GM20000 (cell line): ENCODE results near the gene EPC2.
"Not testable (repeated sequence)": the region's sequence is repeated elsewhere in the genome, so short reads cannot be mapped to it uniquely, and the experiment has no call there.

Experiments
- DNase-seq: peaks from one replicate; pipeline ENCODE4 v3.0.0; 2012; ENCODE audit warnings: low spot score
- CTCF ChIP-seq: IDR thresholded peaks from 2 replicates; pipeline ENCODE4 v1.5.1; 2012; ENCODE audit warnings: mild to moderate bottlenecking, control low read depth; ENCODE audit errors: extremely low read depth, missing control alignments

The EPC2 gene

GRCh38 chr2:148680462-148680861 lies 35.9 kb downstream of the EPC2 start:
- no peak for DNase-seq
- TF ChIP-seq CTCF = no peak

GRCh38 chr2:148681443-148681842 lies 36.9 kb downstream of the EPC2 start:
- TF ChIP-seq CTCF = no peak
- no peak for DNase-seq

- not testable (repeated sequence) for DNase-seq
These were observed 37.3 kb downstream of the EPC2 start for GRCh38 chr2:148681862-148682261.

- no peak for TF ChIP-seq CTCF
These were observed 40.0 kb downstream of the EPC2 start for GRCh38 chr2:148684507-148684906.

GRCh38 chr2:148687543-148687942 lies 43.0 kb downstream of the EPC2 start:
- no peak for DNase-seq
- TF ChIP-seq CTCF = no peak

More at GRCh38 chr2:148684507-148684906, 40.0 kb downstream of the EPC2 start:
- no peak for DNase-seq

- DNase-seq = not testable (repeated sequence)
These were observed 43.5 kb downstream of the EPC2 start for GRCh38 chr2:148688011-148688410.

- no peak for DNase-seq
These were observed 52.4 kb downstream of the EPC2 start for GRCh38 chr2:148696985-148697384.

GRCh38 chr2:148699830-148700229 lies 55.3 kb downstream of the EPC2 start:
- DNase-seq = no peak
- TF ChIP-seq CTCF = no peak

More at GRCh38 chr2:148696985-148697384, 52.4 kb downstream of the EPC2 start:
- TF ChIP-seq CTCF = no peak

GRCh38 chr2:148701039-148701438 lies 56.5 kb downstream of the EPC2 start:
- no peak for TF ChIP-seq CTCF

More at GRCh38 chr2:148701039-148701438, 56.5 kb downstream of the EPC2 start:
- DNase-seq = no peak
